H1 (cell line): ENCODE results near the gene ROBO2. TPM values are rescaled to one million over a fixed set of nuclear protein-coding genes. Genes with fewer than 3 reads are reported as not detected.

Source experiments
- CTCF ChIA-PET: fragments of 300-600 bp; sonication (Branson Sonifier 250); formaldehyde crosslinking; loops from one replicate; lab custom pipeline; 2021; ENCODE audit not compliant: partially characterized antibody; lab: Charles Lee
- POLR2A ChIA-PET: fragments of 300-600 bp; sonication (Branson Sonifier 250); formaldehyde crosslinking; loops from one replicate; lab custom pipeline; 2021; ENCODE audit warnings: inconsistent platforms; ENCODE audit not compliant: partially characterized antibody; lab: Charles Lee
- DNase-seq, 2 experiments: peaks; one replicate each; pipeline versions ENCODE4 v3.0.0 to v3.0.0-alpha.2; 2010 to 2022; ENCODE audit warnings: low spot score in 2 of 2, low read depth in 1 of 2, mixed read lengths in 1 of 2
- FAIRE-seq: peaks from 2 replicates; lab custom pipeline; 2011; peaks lifted over from hg19 to GRCh38; lab: Jason Lieb, UNC
- H2AFZ ChIP-seq: 2 replicates; pipeline ENCODE4 v1.8.1; 2012; ENCODE audit warnings: low read length, inconsistent platforms
- H2AK5ac ChIP-seq: 2 replicates; pipeline ENCODE4 v1.6.1; 2013; ENCODE audit warnings: low read depth, low read length
- H2BK120ac ChIP-seq: replicated peaks from 2 replicates; pipeline ENCODE3; 2013; ENCODE audit warnings: low read depth, low read length, inconsistent platforms
- H2BK12ac ChIP-seq: 2 replicates; pipeline ENCODE4 v1.6.1; 2013; ENCODE audit warnings: low read depth, low read length
- H2BK15ac ChIP-seq: 2 replicates; pipeline ENCODE4 v1.6.1; 2013; ENCODE audit warnings: low read length
- H2BK20ac ChIP-seq: 2 replicates; pipeline ENCODE4 v1.6.1; 2013; ENCODE audit warnings: low read length
- H2BK5ac ChIP-seq: 2 replicates; pipeline ENCODE4 v1.6.1; 2013; ENCODE audit warnings: low read depth, low read length
- H3K14ac ChIP-seq: 2 replicates; pipeline ENCODE4 v1.6.1; 2013; ENCODE audit warnings: inconsistent platforms; ENCODE audit not compliant: insufficient read length
- H3K18ac ChIP-seq: 2 replicates; pipeline ENCODE4 v1.6.1; 2013; ENCODE audit warnings: low read length; ENCODE audit errors: extremely low read depth
- H3K23ac ChIP-seq: 2 replicates; pipeline ENCODE4 v1.6.1; 2013; ENCODE audit warnings: inconsistent platforms; ENCODE audit not compliant: insufficient read length
- H3K23me2 ChIP-seq: 2 replicates; pipeline ENCODE4 v1.6.1; 2013; ENCODE audit warnings: low read depth, low read length
- H3K27ac ChIP-seq: 2 replicates; pipeline ENCODE4 v1.6.1; 2011; ENCODE audit warnings: low read depth, low read length, inconsistent platforms
- H3K27me3 ChIP-seq, 4 experiments: replicated peaks in 1 of 4; 1 replicate in 1 of 4; 2 replicates in 3 of 4; pipeline versions ENCODE4 v1.6.1 to v1.8.1; 2011 to 2013; ENCODE audit warnings: low read length in 3 of 4, mild to moderate bottlenecking in 3 of 4, inconsistent platforms in 2 of 4, mixed read lengths in 2 of 4, moderate library complexity in 1 of 4; ENCODE audit not compliant: control insufficient read depth in 3 of 4, insufficient read depth in 3 of 4; ENCODE audit errors: extremely low read depth in 1 of 4
- H3K36me3 ChIP-seq, 4 experiments: 2 replicates each; pipeline versions ENCODE4 v1.6.1 to v1.8.1; 2011 to 2013; ENCODE audit warnings: mild to moderate bottlenecking in 4 of 4, low read length in 3 of 4, moderate library complexity in 2 of 4, control low read depth in 1 of 4, inconsistent platforms in 1 of 4; ENCODE audit not compliant: insufficient read depth in 4 of 4, control insufficient read depth in 2 of 4
- H3K4ac ChIP-seq: replicated peaks from 2 replicates; pipeline ENCODE3; 2013; ENCODE audit warnings: low read length, low read depth, mixed read lengths, inconsistent platforms; ENCODE audit not compliant: insufficient read length
- H3K4me1 ChIP-seq, 4 experiments: replicated peaks in 1 of 4; 1 replicate in 1 of 4; 2 replicates in 3 of 4; pipeline versions ENCODE4 v1.6.1 to v1.8.1; 2011 to 2013; ENCODE audit warnings: low read length in 3 of 4, inconsistent platforms in 2 of 4, mixed read lengths in 1 of 4; ENCODE audit not compliant: insufficient read depth in 4 of 4, control insufficient read depth in 3 of 4
- H3K4me2 ChIP-seq, 2 experiments: 2 replicates each; pipeline versions ENCODE4 v1.6.1 to v1.8.1; 2011 to 2013; ENCODE audit warnings: low read depth in 2 of 2, low read length in 2 of 2, control low read depth in 1 of 2, inconsistent platforms in 1 of 2, mild to moderate bottlenecking in 1 of 2; ENCODE audit not compliant: insufficient read depth in 1 of 2
- H3K4me3 ChIP-seq, 4 experiments: fragments of 200-600, 300-600 bp in 1 of 4; sonication (generic), shearing (Covaris generic), sonication (Bioruptor Twin) in 1 of 4; 2 replicates each; pipeline versions ENCODE4 v1.5.1 to v1.8.1; 2011 to 2016; ENCODE audit warnings: low read length in 4 of 4, low read depth in 3 of 4, control low read depth in 2 of 4, inconsistent platforms in 2 of 4, mild to moderate bottlenecking in 2 of 4, mixed read lengths in 1 of 4, moderate library complexity in 1 of 4; ENCODE audit not compliant: insufficient read depth in 2 of 4; ENCODE audit errors: extremely low read depth in 1 of 4
- H3K56ac ChIP-seq: replicated peaks from 2 replicates; pipeline ENCODE3; 2013; ENCODE audit warnings: low read depth, mild to moderate bottlenecking, mixed read lengths, low read length, inconsistent platforms; ENCODE audit not compliant: insufficient read length
- H3K79me1 ChIP-seq: 2 replicates; pipeline ENCODE4 v1.6.1; 2013; ENCODE audit warnings: low read depth, low read length, control low read depth
- H3K79me2 ChIP-seq, 2 experiments: 2 replicates each; pipeline versions ENCODE4 v1.6.1 to v1.8.1; 2012 to 2013; ENCODE audit warnings: low read length in 2 of 2, mild to moderate bottlenecking in 2 of 2, inconsistent platforms in 1 of 2; ENCODE audit not compliant: insufficient read depth in 2 of 2, control insufficient read depth in 1 of 2
- H3K9ac ChIP-seq, 4 experiments: replicated peaks in 1 of 4; 1 replicate in 1 of 4; 2 replicates in 3 of 4; pipeline versions ENCODE4 v1.6.1 to v1.8.1; 2011 to 2013; ENCODE audit warnings: low read depth in 3 of 4, low read length in 3 of 4, control low read depth in 2 of 4, mild to moderate bottlenecking in 2 of 4, moderate library complexity in 2 of 4, inconsistent platforms in 1 of 4; ENCODE audit errors: extremely low read depth in 1 of 4
- H3K9me3 ChIP-seq, 2 experiments: 2 replicates each; pipeline versions ENCODE4 v1.6.1 to v1.8.1; 2012 to 2013; ENCODE audit warnings: mild to moderate bottlenecking in 2 of 2, moderate library complexity in 2 of 2, control low read depth in 1 of 2, inconsistent platforms in 1 of 2, low read depth in 1 of 2, low read length in 1 of 2, mixed read lengths in 1 of 2; ENCODE audit not compliant: insufficient read depth in 2 of 2
- H4K20me1 ChIP-seq, 2 experiments: replicated peaks in 1 of 2; 2 replicates each; pipeline versions ENCODE3 to v1.8.1; 2011 to 2013; ENCODE audit warnings: inconsistent platforms in 2 of 2, low read length in 2 of 2, mild to moderate bottlenecking in 1 of 2; ENCODE audit not compliant: insufficient read depth in 2 of 2, control insufficient read depth in 1 of 2
- H4K5ac ChIP-seq: 2 replicates; pipeline ENCODE4 v1.6.1; 2013; ENCODE audit warnings: low read length, low read depth, mixed read lengths, inconsistent platforms; ENCODE audit not compliant: insufficient read length
- H4K8ac ChIP-seq: 2 replicates; pipeline ENCODE4 v1.8.0; 2013; ENCODE audit warnings: mild to moderate bottlenecking, moderate library complexity, low read length, inconsistent platforms; ENCODE audit not compliant: insufficient read depth; ENCODE audit errors: extremely low read depth
- H4K91ac ChIP-seq: replicated peaks from 2 replicates; pipeline ENCODE3; 2013; ENCODE audit warnings: low read length, mixed read lengths, inconsistent platforms; ENCODE audit not compliant: insufficient read length
- BACH1 ChIP-seq: IDR thresholded peaks from 2 replicates; pipeline ENCODE4 v1.6.1; 2012; ENCODE audit warnings: low read length, improper control_type of control experiment
- CBX8 ChIP-seq: fragments of 300-800, 300-1000 bp; sonication (generic); IDR thresholded peaks from 2 replicates; pipeline ENCODE4 v1.7.1; 2016; ENCODE audit warnings: low read depth, low read length, borderline replicate concordance
- CHD2 ChIP-seq: IDR thresholded peaks from 2 replicates; pipeline ENCODE4 v1.6.1; 2012; ENCODE audit warnings: low read length, improper control_type of control experiment
- EP300 ChIP-seq, 2 experiments: IDR thresholded peaks; 1 replicate in 1 of 2; 2 replicates in 1 of 2; pipeline ENCODE4 v1.6.1; 2011 to 2012; ENCODE audit warnings: low read depth in 2 of 2, low read length in 2 of 2, mild to moderate bottlenecking in 2 of 2, borderline replicate concordance in 1 of 2, inconsistent platforms in 1 of 2, moderate library complexity in 1 of 2
- EZH2 ChIP-seq: fragments of 200-600 bp; sonication (generic); IDR thresholded peaks from 2 replicates; pipeline ENCODE4 v1.7.1; 2012; ENCODE audit warnings: low read depth, mild to moderate bottlenecking, moderate library complexity, low read length, inconsistent platforms; ENCODE audit not compliant: severe bottlenecking
- HDAC2 ChIP-seq, 2 experiments: fragments of 300-600 bp in 1 of 2; sonication (generic) in 1 of 2; IDR thresholded peaks; 2 replicates each; pipeline ENCODE4 v1.6.1; 2011 to 2012; ENCODE audit warnings: low read depth in 2 of 2, low read length in 2 of 2, mild to moderate bottlenecking in 2 of 2, moderate library complexity in 2 of 2, borderline replicate concordance in 1 of 2, inconsistent platforms in 1 of 2
- KDM4A ChIP-seq: IDR thresholded peaks from one replicate; pipeline ENCODE4 v1.7.1; 2012; ENCODE audit warnings: low read depth, mild to moderate bottlenecking, moderate library complexity, low read length, inconsistent platforms; ENCODE audit not compliant: severe bottlenecking
- NRF1 ChIP-seq: IDR thresholded peaks from 2 replicates; pipeline ENCODE4 v1.6.1; 2011; ENCODE audit warnings: mild to moderate bottlenecking, low read depth, low read length, improper control_type of control experiment
- SIN3A ChIP-seq, 2 experiments: IDR thresholded peaks in 1 of 2; conservative IDR thresholded peaks in 1 of 2; 2 replicates each; pipeline ENCODE4 v1.6.1; 2011 to 2012; ENCODE audit warnings: low read length in 2 of 2, improper control_type of control experiment in 1 of 2, low read depth in 1 of 2, mild to moderate bottlenecking in 1 of 2
- SUZ12 ChIP-seq: fragments of 200-600 bp; sonication (generic); IDR thresholded peaks from 2 replicates; pipeline ENCODE4 v1.6.1; 2012; ENCODE audit warnings: mild to moderate bottlenecking, inconsistent platforms, low read length, moderate library complexity, mixed read lengths
- TAF1 ChIP-seq: IDR thresholded peaks from 2 replicates; pipeline ENCODE4 v1.6.1; 2011; ENCODE audit warnings: mild to moderate bottlenecking, low read depth, low read length
- ZNF274 ChIP-seq: IDR thresholded peaks from 2 replicates; pipeline ENCODE4 v1.7.0; 2012; ENCODE audit warnings: low read length, borderline replicate concordance; ENCODE audit errors: extremely low read depth
- WGBS, 2 experiments: shearing (Covaris generic) in 1 of 2; methylation state at CpG; one replicate each; pipeline versions ENCODE4 v1.1.6 to v1.1.7; 2013 to 2015; ENCODE audit warnings: low lambda C conversion rate in 2 of 2, mixed read lengths in 2 of 2, inconsistent platforms in 1 of 2, low coverage in 1 of 2, missing lambda C conversion rate in 1 of 2; ENCODE audit not compliant: insufficient replicate concordance in 2 of 2, insufficient coverage in 1 of 2, insufficient read length in 1 of 2; ENCODE audit errors: extremely low coverage in 1 of 2, missing lambda C conversion rate in 1 of 2; 5-methylcytosine and 5-hydroxymethylcytosine counted together
- polyA plus RNA-seq, 7 experiments: library from polyadenylated mRNA; depleted of rRNA in 3 of 7; stranded (reverse) in 5 of 7; unstranded in 2 of 7; fragments of >200 nt in 5 of 7; fragments of 200-250 nt in 2 of 7; gene quantifications; 1 replicate in 5 of 7; 2 replicates in 1 of 7; 4 replicates in 1 of 7; pipeline versions ENCODE4 v1.2.1 to v1.2.3, GENCODE V29; 2011 to 2013; ENCODE audit warnings: missing spikeins in 2 of 7, mixed read lengths in 2 of 7
- total RNA-seq: library from RNA; stranded (reverse); fragmentation: NEBNext Ultra II Directional; extraction: Animal tissue kit (Norgen Biotek cat#: 25700); gene quantifications from 2 replicates; pipeline ENCODE4 v1.2.1, GENCODE V29; 2021
- TF ChIP-seq, protein P1 (sequence below): IDR thresholded peaks from 2 replicates; pipeline ENCODE4 v1.6.1; 2012; ENCODE audit warnings: inconsistent platforms

ROBO2 gene
- total and polyA plus RNA-seq, 2 of the 8 experiments (the other 6 are each of a cell fraction or from before 2014, with no cell fraction given), result 1.5 to 2.9 TPM

DNA sequence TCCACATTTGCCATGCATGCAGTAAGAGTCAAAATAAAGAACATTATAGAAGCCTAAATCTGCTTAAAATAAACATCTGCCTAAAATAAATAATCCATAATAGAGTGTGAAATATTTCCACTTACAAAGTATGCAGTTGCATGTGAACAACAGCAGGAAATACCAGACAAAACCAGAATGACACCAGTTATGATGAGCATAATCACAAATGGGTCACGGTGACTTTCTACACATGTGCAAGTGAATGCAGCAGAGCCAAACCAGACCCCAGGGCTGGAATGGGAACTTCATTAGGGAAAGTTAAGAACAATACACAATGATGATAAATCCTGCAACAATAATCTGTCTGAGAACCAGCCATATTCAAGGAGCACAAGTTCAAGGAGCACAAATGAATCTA, 615.5 kb downstream of the ROBO2 start:
- Histone ChIP-seq H3K56ac (no peak overlapping the region), H2BK20ac (no peak overlapping the region), H4K91ac (no peak overlapping the region), H3K23me2 (no peaks in the 10 kb centered on the region), H2BK120ac (no peak overlapping the region), H2AK5ac (no peak overlapping the region), H3K9me3 (peaks cover 0 to 4% of the 10 kb centered on the region in 2 experiments; a peak in 1 of 4 replicates), H3K14ac (no peak overlapping the region), H3K79me1 (no peaks in the 10 kb centered on the region), H3K9ac (no peak overlapping the region), H3K27me3 (no peaks in the 10 kb centered on the region), H2BK15ac (no peak overlapping the region), H3K4me2 (no peak overlapping the region), H4K8ac (no peak overlapping the region), H4K5ac (no peak overlapping the region), H3K4me1 (no peaks in the 10 kb centered on the region), H3K23ac (no peak overlapping the region), H4K20me1 (no peaks in the 10 kb centered on the region), H3K18ac (no peak overlapping the region), H2BK12ac (no peak overlapping the region), H3K79me2 (no peaks in the 10 kb centered on the region), H3K4ac (no peak overlapping the region), H2BK5ac (no peak overlapping the region), H3K4me3 (no peak overlapping the region), H3K27ac (no peak overlapping the region), H2AFZ (no peak overlapping the region), H3K36me3 (peaks cover 0 to 3% (median 0%) of the 10 kb centered on the region in 4 experiments; a peak in 1 of 8 replicates)
- no peak for DNase-seq
- CTCF ChIA-PET, result no interaction called here
- WGBS, 2 experiments, result 96% methylated on average over 1 of the region's 1 CpG; no CpG with 5 or more reads in 1 of the 2 experiments
- POLR2A ChIA-PET, result no interaction called here
- FAIRE-seq, result no peak
- TF ChIP-seq EP300 (IDR thresholded peaks at IDR 0.05; ENCODE audit: borderline replicate concordance in 1 of 2, low read depth in 2 of 2, low read length in 2 of 2) (no peak), CBX8 (no peak), CHD2 (no peak), ZNF274 (no peak), SIN3A (conservative IDR thresholded peaks at IDR 0.05 in 1 of 2, IDR thresholded peaks at IDR 0.05 in 1 of 2; ENCODE audit: low read depth in 1 of 2, low read length in 2 of 2) (no peak), EZH2 (no peak), TAF1 (no peak), SUZ12 (no peak), KDM4A (no peak), HDAC2 (IDR thresholded peaks at IDR 0.05; ENCODE audit: borderline replicate concordance in 1 of 2, low read depth in 2 of 2, low read length in 2 of 2) (no peak), NRF1 (no peak), BACH1 (no peak)
- TF ChIP-seq, protein P1, sequence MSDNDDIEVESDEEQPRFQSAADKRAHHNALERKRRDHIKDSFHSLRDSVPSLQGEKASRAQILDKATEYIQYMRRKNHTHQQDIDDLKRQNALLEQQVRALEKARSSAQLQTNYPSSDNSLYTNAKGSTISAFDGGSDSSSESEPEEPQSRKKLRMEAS, result no peak
